ENCODE measurements around the gene NLRP10.
A peak's percentile ranks its signal among the peaks of the same experiment; 100 is the strongest.

NLRP10 gene

GRCh38 chr11:7986768-7987559 is 21.7 kb upstream of the NLRP10 start, which contains the start of gene EIF3F:
TSS of gene EIF3F (plus strand) at chr11:7987337. CDS start at chr11:7987353, 16 bp downstream.
- peak; percentile 94 for DNase-seq (ENCODE audit: low spot score)
- peak; percentile 79 for TF ChIP-seq CTCF (IDR thresholded peaks at IDR 0.05; ENCODE audit: extremely low read depth, missing control alignments)

- DNase-seq (ENCODE audit: low spot score), result no peak
- no peak for TF ChIP-seq CTCF (IDR thresholded peaks at IDR 0.05; ENCODE audit: extremely low read depth, missing control alignments)
These were observed 18.8 kb upstream of the NLRP10 start for GRCh38 chr11:7983832-7984590.

GRCh38 chr11:7982582-7983119 is 17.4 kb upstream of the NLRP10 start:
- no peak for DNase-seq (ENCODE audit: low spot score)
- no peak for TF ChIP-seq CTCF (IDR thresholded peaks at IDR 0.05; ENCODE audit: extremely low read depth, missing control alignments)

- no peak for DNase-seq (ENCODE audit: low spot score)
- no peak for TF ChIP-seq CTCF (IDR thresholded peaks at IDR 0.05; ENCODE audit: extremely low read depth, missing control alignments)
These were observed 16.4 kb upstream of the NLRP10 start for GRCh38 chr11:7981619-7982157.

- DNase-seq (ENCODE audit: low spot score), result no peak
- no peak for TF ChIP-seq CTCF (IDR thresholded peaks at IDR 0.05; ENCODE audit: extremely low read depth, missing control alignments)
These were observed 12.1 kb upstream of the NLRP10 start for GRCh38 chr11:7977232-7977917.

- TF ChIP-seq CTCF (IDR thresholded peaks at IDR 0.05; ENCODE audit: extremely low read depth, missing control alignments), result no peak
- DNase-seq (ENCODE audit: low spot score), result no peak
These were observed 9.4 kb upstream of the NLRP10 start for GRCh38 chr11:7974668-7975067.

All from GM20000 (cell line).